Progenitor cell of endocrine pancreas (in vitro differentiated cells): ENCODE measurements around the gene SMTNL1. TPM values are rescaled to one million over a fixed set of nuclear protein-coding genes. Genes with fewer than 3 reads are reported as not detected.
A peak's percentile ranks its signal among the peaks of the same experiment; 100 is the strongest.
"Not testable (repeated sequence)": the region's sequence is repeated elsewhere in the genome, so short reads cannot be mapped to it uniquely, and the experiment has no call there.

Source experiments
- DNase-seq: peaks from one replicate; pipeline ENCODE4 v3.0.0; 2021; ENCODE audit warnings: low spot score; ENCODE audit not compliant: unreplicated experiment
- H3K27ac Mint-ChIP-seq: 2 replicates; pipeline ENCODE4 v1.8.0; 2021; ENCODE audit warnings: mild to moderate bottlenecking, moderate library complexity, mixed read lengths
- H3K27me3 Mint-ChIP-seq: 2 replicates; pipeline ENCODE4 v1.8.0; 2021; ENCODE audit warnings: mixed read lengths
- H3K36me3 Mint-ChIP-seq: 2 replicates; pipeline ENCODE4 v1.8.0; 2022; ENCODE audit warnings: mixed read lengths; ENCODE audit not compliant: insufficient read depth
- H3K4me1 Mint-ChIP-seq: 2 replicates; pipeline ENCODE4 v1.8.0; 2021; ENCODE audit warnings: low read depth, mixed read lengths
- H3K4me3 Mint-ChIP-seq: 2 replicates; pipeline ENCODE4 v1.8.0; 2021; ENCODE audit warnings: low read depth, mild to moderate bottlenecking, moderate library complexity, mixed read lengths
- H3K9me3 Mint-ChIP-seq: 2 replicates; pipeline ENCODE4 v1.8.0; 2021; ENCODE audit warnings: low read depth, mixed read lengths
- total RNA-seq: library from RNA; stranded (reverse); gene quantifications from 2 replicates; pipeline ENCODE4 v1.2.1, GENCODE V29; 2021
- TF ChIP-seq, protein P1 (sequence below): fragments of 200-600 bp; sonication (generic); IDR thresholded peaks from one replicate; pipeline ENCODE4 v1.5.0; 2021; ENCODE audit warnings: antibody characterized with exemption, mild to moderate bottlenecking; ENCODE audit not compliant: unreplicated experiment

Gene SMTNL1
- total RNA-seq, 1 donor from 2014 or later, result not detected

GRCh38 chr11:57529012-57529411 is 8.4 kb upstream of the SMTNL1 start:
- peaks cover 23% of the 10 kb centered on the region for H3K4me1 Mint-ChIP-seq

GRCh38 chr11:57530215-57530595 is 7.2 kb upstream of the SMTNL1 start:
- Mint-ChIP-seq H3K27me3 (no peaks in the 10 kb centered on the region), H3K36me3 (peaks cover 1% of the 10 kb centered on the region), H3K27ac (peak overlapping the region; percentile 97), H3K4me3 (peak overlapping the region; percentile 83), H3K9me3 (no peaks in the 10 kb centered on the region), H3K4me1 (peaks cover 23% of the 10 kb centered on the region)
- TF ChIP-seq, protein P1, sequence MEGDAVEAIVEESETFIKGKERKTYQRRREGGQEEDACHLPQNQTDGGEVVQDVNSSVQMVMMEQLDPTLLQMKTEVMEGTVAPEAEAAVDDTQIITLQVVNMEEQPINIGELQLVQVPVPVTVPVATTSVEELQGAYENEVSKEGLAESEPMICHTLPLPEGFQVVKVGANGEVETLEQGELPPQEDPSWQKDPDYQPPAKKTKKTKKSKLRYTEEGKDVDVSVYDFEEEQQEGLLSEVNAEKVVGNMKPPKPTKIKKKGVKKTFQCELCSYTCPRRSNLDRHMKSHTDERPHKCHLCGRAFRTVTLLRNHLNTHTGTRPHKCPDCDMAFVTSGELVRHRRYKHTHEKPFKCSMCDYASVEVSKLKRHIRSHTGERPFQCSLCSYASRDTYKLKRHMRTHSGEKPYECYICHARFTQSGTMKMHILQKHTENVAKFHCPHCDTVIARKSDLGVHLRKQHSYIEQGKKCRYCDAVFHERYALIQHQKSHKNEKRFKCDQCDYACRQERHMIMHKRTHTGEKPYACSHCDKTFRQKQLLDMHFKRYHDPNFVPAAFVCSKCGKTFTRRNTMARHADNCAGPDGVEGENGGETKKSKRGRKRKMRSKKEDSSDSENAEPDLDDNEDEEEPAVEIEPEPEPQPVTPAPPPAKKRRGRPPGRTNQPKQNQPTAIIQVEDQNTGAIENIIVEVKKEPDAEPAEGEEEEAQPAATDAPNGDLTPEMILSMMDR, result no peak
- no peak for DNase-seq

More at GRCh38 chr11:57529012-57529411, 8.4 kb upstream of the SMTNL1 start:
- Mint-ChIP-seq H3K9me3 (no peaks in the 10 kb centered on the region), H3K27me3 (no peaks in the 10 kb centered on the region), H3K27ac (no peak overlapping the region), H3K4me3 (peak overlapping the region; percentile 10), H3K36me3 (peaks cover 4% of the 10 kb centered on the region)
- DNase-seq, result no peak
- TF ChIP-seq, protein P1, result no peak

DNA sequence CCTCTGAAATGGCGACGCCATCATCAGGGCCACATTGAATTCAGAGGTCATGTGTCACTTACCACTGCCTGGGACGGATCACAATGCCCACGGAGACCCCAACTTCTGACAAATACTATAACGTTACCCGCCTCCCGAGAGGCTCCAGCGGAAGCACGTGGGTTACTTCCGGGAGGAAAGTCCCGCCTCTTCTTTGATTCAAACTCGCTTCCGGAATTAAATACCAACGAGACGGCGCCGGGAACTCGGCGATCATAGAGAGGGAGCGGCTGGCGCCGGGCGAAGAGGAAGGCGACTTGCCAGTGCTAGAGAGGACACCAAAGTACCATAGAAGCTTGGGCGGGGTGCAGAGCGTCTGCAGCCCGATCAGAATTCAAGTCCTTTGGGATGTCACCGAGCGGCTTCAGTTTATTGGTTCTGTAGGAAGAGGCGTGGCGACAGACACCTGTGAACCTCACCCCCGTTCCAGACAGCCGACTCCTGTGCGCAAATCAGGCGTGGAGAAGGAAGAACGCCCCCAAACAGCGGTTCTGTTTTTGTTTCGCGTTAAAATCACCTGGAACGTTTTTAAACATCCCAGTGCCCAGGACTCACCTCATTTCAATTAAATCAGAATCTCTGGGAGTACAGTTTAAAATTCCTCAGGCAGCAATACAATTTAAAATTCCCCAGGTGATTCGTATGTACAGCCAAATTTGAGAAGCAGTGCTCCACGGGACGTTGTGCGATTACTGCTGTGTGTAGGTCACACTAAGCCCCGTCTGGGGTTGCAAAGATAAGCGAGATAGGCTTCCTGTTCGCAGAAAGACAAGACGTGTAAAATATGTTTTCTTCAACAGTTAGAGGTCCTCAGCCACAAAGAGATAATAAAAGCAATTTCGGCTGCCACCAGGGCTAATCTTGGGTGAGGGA is 6.5 kb upstream of the SMTNL1 start, which contains the start of gene TIMM10:
Gene TIMM10 (minus strand): TSS at position 159 of the 912 bp plus-strand sequence. CDS start 565 bp downstream, outside the sequence.
- H3K36me3 Mint-ChIP-seq, result peaks cover 1% of the 10 kb centered on the region

GRCh38 chr11:57534449-57534848 is 2.9 kb upstream of the SMTNL1 start:
- H3K27ac Mint-ChIP-seq, H3K9me3 Mint-ChIP-seq, H3K36me3 Mint-ChIP-seq, DNase-seq, H3K27me3 Mint-ChIP-seq, H3K4me3 Mint-ChIP-seq: not testable (repeated sequence)
- H3K4me1 Mint-ChIP-seq, result peaks cover 12% of the 10 kb centered on the region

More for the DNA sequence above, 6.5 kb upstream of the SMTNL1 start, which contains the start of gene TIMM10:
- peaks cover 4% of the 10 kb centered on the region for H3K27me3 Mint-ChIP-seq
- H3K9me3 Mint-ChIP-seq, result no peaks in the 10 kb centered on the region
- H3K4me3 Mint-ChIP-seq, result peak within 1 kb of the TSS; percentile 83
- TF ChIP-seq, protein P1, result no peak
- DNase-seq, result peak; percentile 82
- H3K27ac Mint-ChIP-seq, result peak within 1 kb of the TSS; percentile 97
- peaks cover 23% of the 10 kb centered on the region for H3K4me1 Mint-ChIP-seq

GRCh38 chr11:57539342-57539741 is 1.9 kb downstream of the SMTNL1 start:
- H3K36me3 Mint-ChIP-seq, result no peaks in the 10 kb centered on the region
- no peak overlapping the region for H3K4me3 Mint-ChIP-seq
- no peak for DNase-seq
- no peaks in the 10 kb centered on the region for H3K9me3 Mint-ChIP-seq
- no peak overlapping the region for H3K27ac Mint-ChIP-seq
- TF ChIP-seq, protein P1, result no peak
- H3K4me1 Mint-ChIP-seq, result peaks cover 4% of the 10 kb centered on the region
- peaks cover 16% of the 10 kb centered on the region for H3K27me3 Mint-ChIP-seq
